OCI-LY7 (cell line): ENCODE results near the gene MAG. TPM values are rescaled to one million over a fixed set of nuclear protein-coding genes. Genes with fewer than 3 reads are reported as not detected.

Experiments used
- BruUV-seq: library from RNA; stranded (reverse); fragments of 400-500 nt; replicated peaks from 2 replicates; lab custom pipeline; 2021; lab: Mats Ljungman, UMichigan
- CTCF ChIA-PET: fragments of 300-600 bp; sonication (Branson Sonifier 250); formaldehyde crosslinking; loops from one replicate; lab custom pipeline; 2022; ENCODE audit warnings: antibody characterized with exemption; ENCODE audit not compliant: unreplicated experiment; lab: Charles Lee
- POLR2A ChIA-PET: fragments of 300-600 bp; sonication (Branson Sonifier 250); formaldehyde crosslinking; loops from one replicate; lab custom pipeline; 2022; ENCODE audit warnings: antibody characterized with exemption; lab: Charles Lee
- DNase-seq: peaks from one replicate; pipeline ENCODE4 v3.0.0-alpha.2; 2015; ENCODE audit warnings: low spot score
- H2AFZ ChIP-seq: fragments of 200-600 bp; sonication (generic), shearing (Covaris generic); 2 replicates; pipeline ENCODE4 v1.6.1; 2014; ENCODE audit warnings: mild to moderate bottlenecking, antibody characterized with exemption, low read length, moderate library complexity
- H3K27ac ChIP-seq: fragments of 200-600 bp; sonication (generic); 2 replicates; pipeline ENCODE4 v1.5.1; 2014; ENCODE audit warnings: mixed run types, low read depth, mild to moderate bottlenecking, moderate library complexity, low read length, inconsistent platforms; ENCODE audit not compliant: poor library complexity, severe bottlenecking
- H3K36me3 ChIP-seq: fragments of 200-600 bp; sonication (generic); 2 replicates; pipeline ENCODE4 v1.6.1; 2014; ENCODE audit warnings: mild to moderate bottlenecking, antibody characterized with exemption, low read length, moderate library complexity, mixed read lengths; ENCODE audit not compliant: insufficient read depth
- H3K4me1 ChIP-seq: fragments of 200-600 bp; sonication (generic); 2 replicates; pipeline ENCODE4 v1.5.1; 2014; ENCODE audit warnings: mild to moderate bottlenecking, low read length; ENCODE audit not compliant: insufficient read depth, poor library complexity, severe bottlenecking
- H3K4me2 ChIP-seq: fragments of 200-600 bp; sonication (generic); 2 replicates; pipeline ENCODE4 v1.6.1; 2014; ENCODE audit warnings: mild to moderate bottlenecking, low read length
- H3K4me3 ChIP-seq: fragments of 200-600 bp; sonication (generic); 2 replicates; pipeline ENCODE4 v1.5.1; 2014; ENCODE audit warnings: mild to moderate bottlenecking, low read depth, low read length; ENCODE audit not compliant: poor library complexity, severe bottlenecking
- H3K79me2 ChIP-seq: fragments of 200-600 bp; sonication (generic); 2 replicates; pipeline ENCODE4 v1.6.1; 2016; ENCODE audit warnings: low read depth, mild to moderate bottlenecking, low read length, moderate library complexity, mixed read lengths; ENCODE audit not compliant: insufficient read depth
- H3K9me2 ChIP-seq: fragments of 200-600 bp; sonication (generic); 2 replicates; pipeline ENCODE4 v1.6.1; 2016; ENCODE audit warnings: mild to moderate bottlenecking, low read length, mixed read lengths; ENCODE audit not compliant: insufficient read depth
- H3K9me3 ChIP-seq: fragments of 200-600 bp; sonication (generic); 2 replicates; pipeline ENCODE4 v1.6.1; 2014; ENCODE audit warnings: mild to moderate bottlenecking, mixed run types, low read length, mixed read lengths
- H4K20me1 ChIP-seq: fragments of 200-600 bp; sonication (generic); 2 replicates; pipeline ENCODE4 v1.6.1; 2014; ENCODE audit warnings: mild to moderate bottlenecking, antibody characterized with exemption, low read length, moderate library complexity, mixed read lengths; ENCODE audit not compliant: insufficient read depth
- CTCF ChIP-seq: fragments of 200-600 bp; sonication (generic); conservative IDR thresholded peaks from 2 replicates; pipeline ENCODE4 v1.5.1; 2014; ENCODE audit warnings: mild to moderate bottlenecking, antibody characterized with exemption, low read length, moderate library complexity, mixed read lengths
- EZH2phosphoT487 ChIP-seq: fragments of 200-600 bp; sonication (generic); IDR thresholded peaks from 2 replicates; pipeline ENCODE4 v1.6.1; 2018; ENCODE audit warnings: low read depth, borderline replicate concordance, mild to moderate bottlenecking, mixed run types, antibody characterized with exemption, low read length, moderate library complexity, mixed read lengths
- intact Hi-C: fragments of 100-400 bp; cut with micrococcal nuclease; formaldehyde crosslinking; loops from one replicate; pipeline ENCODE4 v1.10.0; 2022; ENCODE audit not compliant: unreplicated experiment
- total RNA-seq, 2 experiments: library from RNA; depleted of rRNA in 1 of 2; stranded (reverse); fragments of >200 nt in 1 of 2; shearing (Covaris generic) in 1 of 2; gene quantifications; 2 replicates each; pipeline ENCODE4 v1.2.3, GENCODE V29; 2014 to 2022

The MAG gene
- total RNA-seq, 2 experiments from 2014 or later, result 4.6 to 10.1 TPM

- peak overlapping the region; percentile 74 for H2AFZ ChIP-seq
- H3K9me2 ChIP-seq, result no peaks in the 10 kb centered on the region
- intact Hi-C loops, result loop anchor here (1.0 to 5.0 kb wide), 5 partner anchors 19 to 380 kb away; partner anchors contain the start of gene RBM42
- H3K4me3 ChIP-seq, result peak overlapping the region; percentile 82
- H4K20me1 ChIP-seq, result no peaks in the 10 kb centered on the region
- ChIA-PET CTCF (no interaction called here), POLR2A (interaction anchor here (1.0 kb wide), 1 partner anchor 106 kb away, joined by 3 read pairs; no protein-coding TSS in a partner anchor)
- peak overlapping the region; percentile 69 for H3K27ac ChIP-seq
- H3K4me1 ChIP-seq, result peaks cover 21% of the 10 kb centered on the region
- TF ChIP-seq EZH2phosphoT487 (no peak), CTCF (peak; percentile 71)
- BruUV-seq, result TSS peak; percentile 78
- H3K79me2 ChIP-seq, result peaks cover 9% of the 10 kb centered on the region; the same call in 1 of the 2 replicates
- H3K9me3 ChIP-seq, result peaks cover 16% of the 10 kb centered on the region
- peak; percentile 92 for DNase-seq
- peaks cover 14% of the 10 kb centered on the region for H3K36me3 ChIP-seq
- H3K4me2 ChIP-seq, result peak overlapping the region; percentile 76
Observed at GRCh38 chr19:35247526-35248309, 44.2 kb upstream of the MAG start.

GRCh38 chr19:35248310-35249145, 43.4 kb upstream of the MAG start, which contains the start of gene LSR:
Gene LSR, plus strand, starts transcription at chr19:35249002. Its CDS starts 21 bp downstream, at chr19:35249023.
- POLR2A ChIA-PET, result interaction anchor here (1.0 kb wide), 1 partner anchor 105 kb away, joined by 3 read pairs; no protein-coding TSS in a partner anchor
- Histone ChIP-seq H3K4me1 (peaks cover 21% of the 10 kb centered on the region), H3K4me2 (peak within 1 kb of the TSS; percentile 76), H3K4me3 (peak within 1 kb of the TSS; percentile 82), H2AFZ (peak within 1 kb of the TSS; percentile 74), H3K79me2 (peaks cover 9% of the 10 kb centered on the region; the same call in 1 of the 2 replicates), H3K9me2 (no peaks in the 10 kb centered on the region), H4K20me1 (no peaks in the 10 kb centered on the region), H3K36me3 (peaks cover 19% of the 10 kb centered on the region), H3K9me3 (peaks cover 8% of the 10 kb centered on the region), H3K27ac (peak within 1 kb of the TSS; percentile 69)
- TF ChIP-seq CTCF, result peak; percentile 38; the same call in 1 of the 2 replicates
- TF ChIP-seq EZH2phosphoT487, result no peak
- CTCF ChIA-PET, result no interaction called here
- no TSS peak for BruUV-seq
- intact Hi-C loops, result loop anchor here (1.0 to 5.0 kb wide), 5 partner anchors 18 to 379 kb away; partner anchors contain the start of gene RBM42
- DNase-seq, result peak; percentile 99
